Body of pancreas (tissue), 4 donors: ENCODE data around the gene ALOX12. TPM values are rescaled to one million over a fixed set of nuclear protein-coding genes. Genes with fewer than 3 reads are reported as not detected.

ENCODE experiments used
- ATAC-seq: fragments of 150-250 bp; one replicate; pipeline ENCODE4 v1.9.1; 2016
- DNase-seq, 4 donors: peaks; one replicate each; pipeline ENCODE4 v3.0.0-alpha.2; 2019
- H3K27ac ChIP-seq, 4 donors: fragments of 200-600 bp; sonication (generic); 1 replicate in 3 of 4; 2 replicates in 1 of 4; pipeline versions ENCODE4 v1.5.1 to v1.6.1; 2016 to 2019; ENCODE audit warnings: mild to moderate bottlenecking in 1 of 4, mixed read lengths in 1 of 4, moderate library complexity in 1 of 4
- H3K27me3 ChIP-seq, 2 donors: fragments of 200-600 bp; sonication (generic); one replicate each; pipeline ENCODE4 v1.6.0; 2016; ENCODE audit warnings: mild to moderate bottlenecking in 1 of 2
- H3K36me3 ChIP-seq, 2 donors: fragments of 200-600 bp; sonication (generic); replicated peaks in 1 of 2; 2 replicates each; pipeline ENCODE4 v1.5.1; 2016; ENCODE audit warnings: low read depth in 2 of 2; ENCODE audit not compliant: insufficient read depth in 1 of 2
- H3K4me1 ChIP-seq: fragments of 200-600 bp; sonication (generic); one replicate; pipeline ENCODE4 v1.6.0; 2016
- H3K4me3 ChIP-seq, 2 donors: fragments of 200-600 bp; sonication (generic); 1 replicate in 1 of 2; 2 replicates in 1 of 2; pipeline ENCODE4 v1.5.1; 2016 to 2019
- H3K9me3 ChIP-seq, 3 donors: fragments of 200-600 bp; sonication (generic); 1 replicate in 2 of 3; 2 replicates in 1 of 3; pipeline ENCODE4 v1.5.1; 2016
- CTCF ChIP-seq, 7 experiments: fragments of 450-650 bp in 4 of 7; fragments of 200-600 bp in 3 of 7; sonication (generic) in 3 of 7; IDR thresholded peaks; one replicate each; pipeline ENCODE4 v1.5.1; 2016 to 2019; ENCODE audit warnings: antibody characterized with exemption in 7 of 7
- POLR2A ChIP-seq, 3 donors: fragments of 450-650 bp; IDR thresholded peaks; one replicate each; pipeline ENCODE4 v1.6.1; 2016; ENCODE audit warnings: antibody characterized with exemption in 3 of 3, mild to moderate bottlenecking in 2 of 3
- WGBS, 2 donors: methylation state at CpG; one replicate each; pipeline ENCODE4 v1.1.5; 2017; 5-methylcytosine and 5-hydroxymethylcytosine counted together
- intact Hi-C: fragments of 100-400 bp; cut with DNase I; formaldehyde crosslinking; loops from one replicate; pipeline ENCODE4 v1.15.1; 2023
- total RNA-seq, 2 donors: library from RNA; depleted of rRNA; stranded (reverse); fragments of >200 nt; gene quantifications; one replicate each; pipeline ENCODE4 v1.1.0, GENCODE V29; 2016

The ALOX12 gene
- total RNA-seq, 2 donors from 2014 or later, result not detected

- no peak overlapping the region for H3K4me3 ChIP-seq
- H3K36me3 ChIP-seq, result no peaks in the 10 kb centered on the region
- intact Hi-C loops, result loop anchor here (10.0 kb wide), 1 partner anchor 180 kb away; no protein-coding TSS in a partner anchor
- no peaks in the 10 kb centered on the region for H3K27me3 ChIP-seq
- ATAC-seq (no peak), DNase-seq (no peak)
- peaks cover 31% of the 10 kb centered on the region for H3K4me1 ChIP-seq
- H3K27ac ChIP-seq, result no peak overlapping the region
- H3K9me3 ChIP-seq, result no peaks in the 10 kb centered on the region
- 65 to 71% methylated on average over 4 to 8 of the region's 8 CpGs for WGBS, 2 donors
- TF ChIP-seq CTCF (IDR thresholded peaks at IDR 0.05) (no peak), POLR2A (IDR thresholded peaks at IDR 0.05) (no peak)
These were observed 28.5 kb downstream of the ALOX12 start for GRCh38 chr17:7024402-7024785.

- Histone ChIP-seq H3K27me3 (no peaks in the 10 kb centered on the region), H3K27ac (no peak overlapping the region), H3K4me1 (peaks cover 28% of the 10 kb centered on the region), H3K4me3 (no peak overlapping the region), H3K36me3 (no peaks in the 10 kb centered on the region), H3K9me3 (no peaks in the 10 kb centered on the region)
- no peak for TF ChIP-seq CTCF (IDR thresholded peaks at IDR 0.05)
- no peak for TF ChIP-seq POLR2A (IDR thresholded peaks at IDR 0.05)
- intact Hi-C loops, result loop anchor here (10.0 kb wide), 1 partner anchor 180 kb away; no protein-coding TSS in a partner anchor
- ATAC-seq (no peak), DNase-seq (no peak)
- WGBS, 2 donors, result 50 to 64% methylated on average over 1 of the region's 1 CpG
These were observed 29.4 kb downstream of the ALOX12 start for GRCh38 chr17:7025245-7025644.

- H3K9me3 ChIP-seq, result no peaks in the 10 kb centered on the region
- 75 to 77% methylated on average over 17 to 29 of the region's 29 CpGs for WGBS, 2 donors
- ATAC-seq (no peak), DNase-seq (no peak)
- intact Hi-C loops, result loop anchor here (10.0 kb wide), 1 partner anchor 182 kb away; no protein-coding TSS in a partner anchor
- TF ChIP-seq CTCF (IDR thresholded peaks at IDR 0.05) (no peak), POLR2A (IDR thresholded peaks at IDR 0.05) (no peak)
- peaks cover 24% of the 10 kb centered on the region for H3K4me1 ChIP-seq
- no peaks in the 10 kb centered on the region for H3K36me3 ChIP-seq
- no peak overlapping the region for H3K4me3 ChIP-seq
- H3K27ac ChIP-seq, result no peak overlapping the region
- H3K27me3 ChIP-seq, result no peaks in the 10 kb centered on the region
These were observed 30.7 kb downstream of the ALOX12 start for GRCh38 chr17:7026471-7027115.

DNA sequence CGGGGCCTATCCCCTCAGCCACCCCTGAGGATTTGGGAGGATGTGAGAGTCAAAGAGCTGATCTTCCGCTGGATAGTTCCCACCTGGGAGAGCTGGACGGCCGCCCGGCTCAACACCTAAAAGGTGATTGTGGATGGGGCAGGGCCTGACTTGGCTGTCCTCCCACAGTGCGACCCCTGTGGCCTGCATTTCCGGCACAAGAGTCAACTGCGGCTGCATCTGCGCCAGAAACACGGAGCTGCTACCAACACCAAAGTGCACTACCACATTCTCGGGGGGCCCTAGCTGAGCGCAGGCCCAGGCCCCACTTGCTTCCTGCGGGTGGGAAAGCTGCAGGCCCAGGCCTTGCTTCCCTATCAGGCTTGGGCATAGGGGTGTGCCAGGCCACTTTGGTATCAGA lies 31.5 kb downstream of the ALOX12 start:
- no peak for TF ChIP-seq POLR2A (IDR thresholded peaks at IDR 0.05)
- TF ChIP-seq CTCF (IDR thresholded peaks at IDR 0.05), result no peak
- Histone ChIP-seq H3K4me1 (peaks cover 17% of the 10 kb centered on the region), H3K9me3 (no peaks in the 10 kb centered on the region), H3K4me3 (no peak overlapping the region), H3K27me3 (no peaks in the 10 kb centered on the region), H3K27ac (no peak overlapping the region), H3K36me3 (no peaks in the 10 kb centered on the region)
- WGBS, 2 donors, result 65 to 79% methylated on average over 5 to 12 of the region's 13 CpGs
- intact Hi-C loops, result loop anchor here (10.0 kb wide), 1 partner anchor 183 kb away; no protein-coding TSS in a partner anchor
- ATAC-seq (no peak), DNase-seq (no peak)

DNA sequence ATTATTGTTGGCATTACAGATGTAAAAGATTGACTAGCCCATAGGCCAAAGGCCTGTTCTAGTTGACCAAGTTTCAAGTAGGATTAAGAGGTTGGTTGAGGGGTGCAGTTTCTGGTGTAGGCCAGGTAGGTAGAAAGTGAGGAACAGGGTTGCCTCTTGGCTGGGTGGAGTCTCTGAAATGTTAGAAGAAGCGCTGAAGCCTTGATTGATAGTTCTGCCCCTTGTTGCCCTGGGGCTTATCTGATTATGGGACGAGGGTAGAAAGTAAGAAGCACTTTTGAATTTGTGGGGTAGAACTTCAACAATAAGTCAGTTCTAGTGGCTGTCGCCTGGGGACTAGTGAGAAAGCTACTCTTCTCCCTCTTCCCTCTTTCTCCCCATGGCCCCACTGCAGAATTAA lies 33.2 kb downstream of the ALOX12 start:
- no peak overlapping the region for H3K27ac ChIP-seq
- ATAC-seq, result no peak
- no peaks in the 10 kb centered on the region for H3K9me3 ChIP-seq
- intact Hi-C loops, result loop anchor here (10.0 kb wide), 1 partner anchor 184 kb away; no protein-coding TSS in a partner anchor
- H3K27me3 ChIP-seq, result no peaks in the 10 kb centered on the region
- H3K4me1 ChIP-seq, result no peaks in the 10 kb centered on the region
- DNase-seq, result no peak
- no peak for TF ChIP-seq CTCF (IDR thresholded peaks at IDR 0.05)
- no peak for TF ChIP-seq POLR2A (IDR thresholded peaks at IDR 0.05)
- WGBS, 2 donors, result 78 to 83% methylated on average over 3 of the region's 3 CpGs
- H3K4me3 ChIP-seq, result no peak overlapping the region
- H3K36me3 ChIP-seq, result no peaks in the 10 kb centered on the region
